LNCAP (cell line): Measurements from ENCODE around the gene AFF2.

Experiments
- TF ChIP-seq, protein P1 (sequence below): fragments of 450-650 bp; IDR thresholded peaks from 2 replicates; pipeline ENCODE4 v1.5.1; 2017; ENCODE audit warnings: mild to moderate bottlenecking

AFF2 gene

DNA sequence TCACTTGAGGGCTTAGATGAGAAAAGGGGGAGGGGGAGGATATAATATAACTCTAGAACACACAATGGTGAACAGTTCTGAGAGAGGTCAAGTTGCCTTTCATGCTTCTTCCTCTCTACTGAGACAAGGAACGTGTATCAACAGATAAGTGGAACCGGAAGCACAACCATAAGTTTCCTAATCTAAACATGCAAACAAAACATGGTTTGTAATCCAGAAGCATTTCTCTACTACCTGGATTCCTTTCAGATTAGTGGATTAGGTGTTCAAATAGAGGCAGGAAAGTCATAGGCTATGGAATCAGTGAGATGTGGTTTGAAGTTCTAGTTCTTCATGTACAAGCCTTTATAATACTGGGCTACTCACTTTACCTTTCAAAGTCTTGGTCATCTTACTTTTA is 544.1 kb downstream of the AFF2 start:
- TF ChIP-seq, protein P1, sequence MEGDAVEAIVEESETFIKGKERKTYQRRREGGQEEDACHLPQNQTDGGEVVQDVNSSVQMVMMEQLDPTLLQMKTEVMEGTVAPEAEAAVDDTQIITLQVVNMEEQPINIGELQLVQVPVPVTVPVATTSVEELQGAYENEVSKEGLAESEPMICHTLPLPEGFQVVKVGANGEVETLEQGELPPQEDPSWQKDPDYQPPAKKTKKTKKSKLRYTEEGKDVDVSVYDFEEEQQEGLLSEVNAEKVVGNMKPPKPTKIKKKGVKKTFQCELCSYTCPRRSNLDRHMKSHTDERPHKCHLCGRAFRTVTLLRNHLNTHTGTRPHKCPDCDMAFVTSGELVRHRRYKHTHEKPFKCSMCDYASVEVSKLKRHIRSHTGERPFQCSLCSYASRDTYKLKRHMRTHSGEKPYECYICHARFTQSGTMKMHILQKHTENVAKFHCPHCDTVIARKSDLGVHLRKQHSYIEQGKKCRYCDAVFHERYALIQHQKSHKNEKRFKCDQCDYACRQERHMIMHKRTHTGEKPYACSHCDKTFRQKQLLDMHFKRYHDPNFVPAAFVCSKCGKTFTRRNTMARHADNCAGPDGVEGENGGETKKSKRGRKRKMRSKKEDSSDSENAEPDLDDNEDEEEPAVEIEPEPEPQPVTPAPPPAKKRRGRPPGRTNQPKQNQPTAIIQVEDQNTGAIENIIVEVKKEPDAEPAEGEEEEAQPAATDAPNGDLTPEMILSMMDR = no peak

DNA sequence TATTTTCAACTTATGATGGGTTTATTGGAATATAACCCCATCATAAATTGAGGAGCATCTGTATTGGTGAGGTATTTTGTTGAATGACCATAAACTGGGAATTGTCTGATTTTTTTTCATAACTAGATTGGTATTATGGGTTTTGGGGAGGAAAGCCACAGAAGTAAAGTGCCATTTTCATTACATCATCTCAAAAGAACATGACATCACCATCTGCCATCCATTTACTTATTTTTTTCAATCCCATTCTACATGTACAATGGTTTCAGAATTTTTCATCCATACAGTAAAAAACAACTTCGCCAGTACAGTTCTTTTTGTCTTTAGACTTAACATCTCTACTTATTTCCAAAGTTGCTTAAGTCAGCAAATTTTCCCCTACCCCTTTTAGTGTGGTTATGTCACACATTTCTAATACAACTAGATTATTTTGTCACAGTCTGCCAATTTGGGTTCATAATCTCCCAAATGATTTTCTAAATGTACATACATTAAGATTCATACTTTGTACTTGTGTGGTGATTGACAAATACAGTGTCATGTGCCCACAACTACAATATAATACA is 545.3 kb downstream of the AFF2 start:
- TF ChIP-seq, protein P1 = no peak
